Measurements from ENCODE around the gene SPEG.
"Not testable (repeated sequence)": the region's sequence is repeated elsewhere in the genome, so short reads cannot be mapped to it uniquely, and the experiment has no call there.

The SPEG gene

GRCh38 chr2:219434718-219435525 lies at the start of gene SPEG:
TSS of gene SPEG (plus strand) at chr2:219434843. CDS start at chr2:219434978, 135 bp downstream.
- DNase-seq, result no peak

- DNase-seq, result no peak
Measured at GRCh38 chr2:219384859-219385258, 49.8 kb upstream of the SPEG start.

GRCh38 chr2:219385958-219386520 lies 48.6 kb upstream of the SPEG start:
- DNase-seq, result no peak

- DNase-seq, result peak in 1 of 2 experiments; percentile 11
Measured at GRCh38 chr2:219386532-219387280, 47.9 kb upstream of the SPEG start.

GRCh38 chr2:219387306-219388120 lies 47.1 kb upstream of the SPEG start, which contains the start of gene DNPEP:
TSS of gene DNPEP (minus strand) at chr2:219387912. CDS start at chr2:219387794, 118 bp downstream.
- peak; percentile 94 to 97 for DNase-seq

- peak; percentile 98 to 100 for DNase-seq
Measured at GRCh38 chr2:219388121-219388906, 46.3 kb upstream of the SPEG start.

- no peak for DNase-seq
Measured at GRCh38 chr2:219388907-219389156, 45.8 kb upstream of the SPEG start.

- DNase-seq, result no peak
Measured at GRCh38 chr2:219392754-219393153, 41.9 kb upstream of the SPEG start.

GRCh38 chr2:219395056-219395455 lies 39.6 kb upstream of the SPEG start:
- not testable (repeated sequence) for DNase-seq

GRCh38 chr2:219395609-219396008 lies 39.0 kb upstream of the SPEG start:
- DNase-seq, result no peak

GRCh38 chr2:219396863-219397457 lies 37.7 kb upstream of the SPEG start:
- no peak for DNase-seq

- DNase-seq, result no peak
Measured at GRCh38 chr2:219398721-219399363, 35.8 kb upstream of the SPEG start.

- DNase-seq, result no peak
Measured at GRCh38 chr2:219399716-219400478, 34.7 kb upstream of the SPEG start.

GRCh38 chr2:219400562-219400961 lies 34.1 kb upstream of the SPEG start:
- DNase-seq, result no peak

GRCh38 chr2:219401606-219402005 lies 33.0 kb upstream of the SPEG start:
- no peak for DNase-seq

- DNase-seq, result peak; percentile 50 to 55
Measured at GRCh38 chr2:219402665-219403515, 31.8 kb upstream of the SPEG start.

- DNase-seq, result no peak
Measured at GRCh38 chr2:219403861-219404260, 30.8 kb upstream of the SPEG start.

GRCh38 chr2:219404291-219404910 lies 30.2 kb upstream of the SPEG start:
- no peak for DNase-seq

- DNase-seq, result no peak
Measured at GRCh38 chr2:219404954-219405353, 29.7 kb upstream of the SPEG start.
